Esophagus muscularis mucosa (tissue), 4 donors: ENCODE results near the gene SPON1. TPM values are rescaled to one million over a fixed set of nuclear protein-coding genes. Genes with fewer than 3 reads are reported as not detected.
"Not testable (repeated sequence)": the region's sequence is repeated elsewhere in the genome, so short reads cannot be mapped to it uniquely, and the experiment has no call there.

Experiments used
- DNase-seq: peaks from one replicate; pipeline ENCODE4 v3.0.0-alpha.2; 2017; ENCODE audit errors: extremely low spot score
- H3K27ac ChIP-seq, 4 donors: fragments of 200-600 bp; sonication (generic); replicated peaks in 1 of 4; 1 replicate in 3 of 4; 2 replicates in 1 of 4; pipeline ENCODE4 v1.5.1; 2016 to 2019; ENCODE audit warnings: mild to moderate bottlenecking in 1 of 4
- H3K27me3 ChIP-seq, 4 donors: fragments of 200-600 bp; sonication (generic); one replicate each; pipeline versions ENCODE4 v1.5.1 to v1.6.0; 2016 to 2019
- H3K36me3 ChIP-seq, 4 donors: fragments of 200-600 bp; sonication (generic); one replicate each; pipeline ENCODE4 v1.5.1; 2016 to 2019
- H3K4me1 ChIP-seq, 4 donors: fragments of 200-600 bp; sonication (generic); one replicate each; pipeline ENCODE4 v1.5.1; 2016 to 2019
- H3K4me3 ChIP-seq, 4 donors: fragments of 200-600 bp; sonication (generic); 1 replicate in 2 of 4; 2 replicates in 2 of 4; pipeline ENCODE4 v1.5.1; 2016 to 2019; ENCODE audit warnings: mild to moderate bottlenecking in 4 of 4, moderate library complexity in 1 of 4
- H3K9me3 ChIP-seq, 4 donors: fragments of 200-600 bp; sonication (generic); 1 replicate in 3 of 4; 2 replicates in 1 of 4; pipeline ENCODE4 v1.5.1; 2016 to 2019
- CTCF ChIP-seq, 3 experiments: fragments of 200-600 bp in 2 of 3; fragments of 450-650 bp in 1 of 3; sonication (generic) in 2 of 3; IDR thresholded peaks; one replicate each; pipeline ENCODE4 v1.5.1; 2017 to 2019; ENCODE audit warnings: antibody characterized with exemption in 3 of 3, mild to moderate bottlenecking in 2 of 3, moderate library complexity in 1 of 3
- EP300 ChIP-seq: sonication (generic); formaldehyde crosslinking; IDR thresholded peaks from one replicate; pipeline ENCODE4 v1.6.1; 2017; ENCODE audit warnings: antibody characterized with exemption
- POLR2A ChIP-seq: fragments of 450-650 bp; IDR thresholded peaks from one replicate; pipeline ENCODE4 v1.6.1; 2017; ENCODE audit warnings: antibody characterized with exemption, moderate library complexity, mild to moderate bottlenecking, low read depth
- POLR2AphosphoS5 ChIP-seq, 2 donors: sonication (generic); formaldehyde crosslinking; IDR thresholded peaks; one replicate each; pipeline ENCODE4 v1.6.1; 2017; ENCODE audit warnings: antibody characterized with exemption in 2 of 2
- WGBS: methylation state at CpG from one replicate; pipeline ENCODE4 v1.1.5; 2018; 5-methylcytosine and 5-hydroxymethylcytosine counted together
- intact Hi-C: fragments of 100-400 bp; cut with DNase I; formaldehyde crosslinking; loops from one replicate; pipeline ENCODE4 v1.15.1; 2023
- total RNA-seq, 4 donors: library from RNA; depleted of rRNA; stranded (reverse); fragments of >200 nt; gene quantifications; one replicate each; pipeline versions ENCODE4 v1.1.0 to v1.2.1, GENCODE V29; 2016

SPON1 gene
- total RNA-seq, 4 donors from 2014 or later: 12.5 to 25.2 (median 19.2) TPM

GRCh38 chr11:14148653-14149273 lies 186.2 kb downstream of the SPON1 start:
- intact Hi-C loops: loop anchor here (1.0 kb wide), 1 partner anchor 192 kb away; no protein-coding TSS in a partner anchor
- H3K27ac ChIP-seq: no peak overlapping the region
- no peak for DNase-seq
- WGBS: 46% methylated on average over 3 of the region's 3 CpGs
- H3K27me3 ChIP-seq: no peaks in the 10 kb centered on the region
- no peak overlapping the region for H3K4me3 ChIP-seq
- TF ChIP-seq POLR2A: no peak
- peak; percentile 63 to 68 (median 65) for TF ChIP-seq CTCF (IDR thresholded peaks at IDR 0.05)
- no peaks in the 10 kb centered on the region for H3K4me1 ChIP-seq
- peaks cover 0 to 5% (median 2%) of the 10 kb centered on the region in 4 donors for H3K9me3 ChIP-seq
- H3K36me3 ChIP-seq: no peaks in the 10 kb centered on the region

- WGBS: 74% methylated on average over 2 of the region's 2 CpGs
- Histone ChIP-seq H3K9me3 (peaks cover 0 to 14% (median 11%) of the 10 kb centered on the region in 4 donors), H3K4me1 (no peaks in the 10 kb centered on the region), H3K27me3 (no peaks in the 10 kb centered on the region), H3K4me3 (no peak overlapping the region), H3K36me3 (no peaks in the 10 kb centered on the region), H3K27ac (no peak overlapping the region)
- DNase-seq: no peak
- TF ChIP-seq POLR2AphosphoS5 (IDR thresholded peaks at IDR 0.05) (no peak), CTCF (IDR thresholded peaks at IDR 0.05) (no peak), EP300 (no peak), POLR2A (no peak)
- intact Hi-C loops: loop anchor here (5.0 kb wide), 1 partner anchor 98 kb away; no protein-coding TSS in a partner anchor
Measured at GRCh38 chr11:14149683-14150082, 187.2 kb downstream of the SPON1 start.

GRCh38 chr11:14150878-14151277 lies 188.4 kb downstream of the SPON1 start:
- Histone ChIP-seq H3K27ac (no peak overlapping the region), H3K4me1 (no peaks in the 10 kb centered on the region), H3K36me3 (no peaks in the 10 kb centered on the region), H3K27me3 (no peaks in the 10 kb centered on the region), H3K4me3 (no peak overlapping the region), H3K9me3 (peaks cover 0 to 20% (median 14%) of the 10 kb centered on the region in 4 donors)
- DNase-seq: no peak
- intact Hi-C loops: loop anchor here (5.0 kb wide), 1 partner anchor 96 kb away; no protein-coding TSS in a partner anchor
- no peak for TF ChIP-seq EP300
- TF ChIP-seq POLR2AphosphoS5 (IDR thresholded peaks at IDR 0.05): no peak
- no peak for TF ChIP-seq POLR2A
- no peak for TF ChIP-seq CTCF (IDR thresholded peaks at IDR 0.05)
- 93% methylated on average over 4 of the region's 4 CpGs for WGBS

- H3K27me3 ChIP-seq, H3K27ac ChIP-seq, H3K4me1 ChIP-seq, H3K36me3 ChIP-seq, H3K4me3 ChIP-seq, DNase-seq: not testable (repeated sequence)
- H3K9me3 ChIP-seq: peaks cover 0 to 37% (median 23%) of the 10 kb centered on the region in 4 donors
- intact Hi-C loops: loop anchor here (5.0 kb wide), 1 partner anchor 93 kb away; no protein-coding TSS in a partner anchor
- 100% methylated on average over 1 of the region's 1 CpG for WGBS
Measured at GRCh38 chr11:14154103-14154502, 191.6 kb downstream of the SPON1 start.

- H3K4me1 ChIP-seq: no peaks in the 10 kb centered on the region
- no peaks in the 10 kb centered on the region for H3K36me3 ChIP-seq
- TF ChIP-seq POLR2A: no peak
- 91% methylated on average over 1 of the region's 1 CpG for WGBS
- no peaks in the 10 kb centered on the region for H3K27me3 ChIP-seq
- no peak for DNase-seq
- no peak overlapping the region for H3K4me3 ChIP-seq
- no peak overlapping the region for H3K27ac ChIP-seq
- intact Hi-C loops: no loop called here
- H3K9me3 ChIP-seq: peaks cover 0 to 36% (median 23%) of the 10 kb centered on the region in 4 donors
Measured at GRCh38 chr11:14158393-14158792, 195.9 kb downstream of the SPON1 start.

- Histone ChIP-seq H3K27ac (no peak overlapping the region), H3K4me1 (no peaks in the 10 kb centered on the region), H3K27me3 (no peaks in the 10 kb centered on the region), H3K9me3 (peaks cover 0 to 2% (median under 1%) of the 10 kb centered on the region in 4 donors), H3K4me3 (no peak overlapping the region), H3K36me3 (no peaks in the 10 kb centered on the region)
- 88% methylated on average over 2 of the region's 2 CpGs for WGBS
- DNase-seq: no peak
- TF ChIP-seq POLR2A (no peak), CTCF (IDR thresholded peaks at IDR 0.05) (no peak), EP300 (no peak), POLR2AphosphoS5 (IDR thresholded peaks at IDR 0.05) (no peak)
- intact Hi-C loops: no loop called here
Measured at GRCh38 chr11:14163576-14163975, 201.1 kb downstream of the SPON1 start.

GRCh38 chr11:14173679-14174078 lies 211.2 kb downstream of the SPON1 start:
- intact Hi-C loops, H3K27me3 ChIP-seq, H3K4me1 ChIP-seq, H3K36me3 ChIP-seq, H3K4me3 ChIP-seq, H3K27ac ChIP-seq, H3K9me3 ChIP-seq: not testable (repeated sequence)
- WGBS: 87% methylated on average over 7 of the region's 7 CpGs
- peak; percentile 26 for DNase-seq
